ENCODE results near the gene ATP9B. TPM values are rescaled to one million over a fixed set of nuclear protein-coding genes. Genes with fewer than 3 reads are reported as not detected.
A peak's percentile ranks its signal among the peaks of the same experiment; 100 is the strongest.

Gene ATP9B
- total RNA-seq, 6 experiments from 2014 or later = 13.6 to 25.7 (median 14.5) TPM

DNA sequence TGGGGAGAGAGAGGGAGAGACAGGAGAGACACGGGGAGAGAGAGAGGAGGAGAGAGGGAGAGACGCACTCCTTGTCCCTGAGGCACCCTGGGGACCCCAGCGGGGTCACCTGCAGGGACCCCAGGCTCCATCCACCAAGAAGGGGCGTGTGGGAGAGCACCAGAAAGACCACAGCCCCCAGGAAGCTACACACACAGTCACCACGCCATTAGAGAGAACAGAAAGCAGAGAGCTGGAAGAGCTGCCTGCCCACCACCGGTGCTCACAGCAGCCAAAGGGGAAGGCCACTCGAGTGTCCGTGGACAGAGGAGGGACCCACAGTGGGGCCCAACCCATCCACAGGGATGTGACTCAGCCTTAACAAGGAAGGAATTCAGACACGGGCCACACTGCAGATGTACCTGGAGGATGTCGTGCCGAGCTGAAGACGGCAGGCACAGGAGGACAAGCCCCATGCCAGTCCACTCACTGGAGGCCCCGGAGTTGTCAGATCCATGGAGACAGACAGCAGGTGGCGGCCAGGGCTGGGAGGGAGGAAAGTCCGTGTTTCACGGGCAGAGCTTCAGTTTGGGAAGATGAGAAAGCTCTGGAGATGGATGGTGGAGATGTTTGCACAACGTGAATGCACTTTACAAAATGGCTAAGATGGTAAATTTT lies 315.1 kb downstream of the ATP9B start:
- Histone ChIP-seq H3K4me3 (no peak overlapping the region), H3K27ac (no peak overlapping the region), H3K27me3 (peaks cover 5 to 8% of the 10 kb centered on the region in 2 donors), H3K4me1 (no peaks in the 10 kb centered on the region), H3K36me3 (no peaks in the 10 kb centered on the region), H3K9me3 (no peaks in the 10 kb centered on the region)
- DNase-seq = no peak
- intact Hi-C loops (cut with DNase I) = loop anchor here (5.0 kb wide), 2 partner anchors 143 to 258 kb away; no protein-coding TSS in a partner anchor
- no peak for TF ChIP-seq POLR2A (IDR thresholded peaks at IDR 0.05)
- TF ChIP-seq, protein P1, sequence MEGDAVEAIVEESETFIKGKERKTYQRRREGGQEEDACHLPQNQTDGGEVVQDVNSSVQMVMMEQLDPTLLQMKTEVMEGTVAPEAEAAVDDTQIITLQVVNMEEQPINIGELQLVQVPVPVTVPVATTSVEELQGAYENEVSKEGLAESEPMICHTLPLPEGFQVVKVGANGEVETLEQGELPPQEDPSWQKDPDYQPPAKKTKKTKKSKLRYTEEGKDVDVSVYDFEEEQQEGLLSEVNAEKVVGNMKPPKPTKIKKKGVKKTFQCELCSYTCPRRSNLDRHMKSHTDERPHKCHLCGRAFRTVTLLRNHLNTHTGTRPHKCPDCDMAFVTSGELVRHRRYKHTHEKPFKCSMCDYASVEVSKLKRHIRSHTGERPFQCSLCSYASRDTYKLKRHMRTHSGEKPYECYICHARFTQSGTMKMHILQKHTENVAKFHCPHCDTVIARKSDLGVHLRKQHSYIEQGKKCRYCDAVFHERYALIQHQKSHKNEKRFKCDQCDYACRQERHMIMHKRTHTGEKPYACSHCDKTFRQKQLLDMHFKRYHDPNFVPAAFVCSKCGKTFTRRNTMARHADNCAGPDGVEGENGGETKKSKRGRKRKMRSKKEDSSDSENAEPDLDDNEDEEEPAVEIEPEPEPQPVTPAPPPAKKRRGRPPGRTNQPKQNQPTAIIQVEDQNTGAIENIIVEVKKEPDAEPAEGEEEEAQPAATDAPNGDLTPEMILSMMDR (IDR thresholded peaks at IDR 0.05) = no peak
- ATAC-seq = no peak
- 29% methylated on average over 8 of the region's 17 CpGs for WGBS (ENCODE audit: insufficient coverage, low coverage, low lambda C conversion rate, missing lambda C conversion rate)

DNA sequence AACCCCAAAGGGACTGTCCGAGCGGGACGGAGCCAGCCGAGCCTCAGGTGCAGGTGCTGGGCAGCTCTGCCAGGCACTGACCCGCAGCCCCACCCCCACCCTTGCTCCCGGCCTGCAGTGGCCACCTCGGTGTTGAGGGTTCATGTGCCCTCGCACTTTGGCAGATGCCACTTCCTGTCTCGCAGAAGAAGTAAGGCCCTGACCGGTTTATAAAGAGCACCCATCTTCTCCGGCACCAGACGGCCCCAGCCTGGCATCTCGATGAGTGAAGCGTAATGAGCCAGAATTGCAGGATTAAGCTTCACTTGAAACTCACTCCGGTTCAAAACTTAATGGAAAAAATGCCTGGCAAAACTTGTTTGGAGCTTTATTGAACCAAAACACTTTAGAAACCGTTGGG lies 315.6 kb downstream of the ATP9B start:
- H3K27me3 ChIP-seq = peaks cover 5 to 8% of the 10 kb centered on the region in 2 donors
- H3K4me3 ChIP-seq = no peak overlapping the region
- intact Hi-C loops (cut with DNase I) = loop anchor here (5.0 kb wide), 2 partner anchors 142 to 257 kb away; no protein-coding TSS in a partner anchor
- no peaks in the 10 kb centered on the region for H3K4me1 ChIP-seq
- DNase-seq (no peak), ATAC-seq (no peak)
- no peaks in the 10 kb centered on the region for H3K36me3 ChIP-seq
- H3K9me3 ChIP-seq = no peaks in the 10 kb centered on the region
- no peak for TF ChIP-seq POLR2A (IDR thresholded peaks at IDR 0.05)
- TF ChIP-seq, protein P1 (IDR thresholded peaks at IDR 0.05) = no peak
- no peak overlapping the region for H3K27ac ChIP-seq
- WGBS (ENCODE audit: insufficient coverage, low coverage, low lambda C conversion rate, missing lambda C conversion rate) = 95% methylated on average over 3 of the region's 16 CpGs

DNA sequence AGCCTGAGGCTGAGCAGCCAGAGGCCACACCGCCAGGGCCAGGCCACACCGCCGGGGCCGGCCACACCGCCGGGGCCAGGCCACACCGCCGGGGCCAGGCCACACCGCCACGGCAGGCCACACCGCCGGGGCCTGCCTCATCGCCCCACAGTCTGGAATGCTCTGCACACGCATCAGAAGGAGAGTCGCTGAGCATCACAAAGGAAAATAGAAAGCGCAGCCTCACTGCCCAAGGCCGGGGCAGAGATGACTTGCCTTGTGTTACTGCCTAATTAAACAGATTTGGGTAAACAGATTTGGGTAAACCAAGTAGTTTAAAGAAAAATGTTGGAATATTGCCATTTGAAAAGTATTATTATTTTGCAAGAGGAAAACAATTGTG lies 316.1 kb downstream of the ATP9B start:
- intact Hi-C loops (cut with DNase I) = no loop called here
- H3K4me3 ChIP-seq = no peak overlapping the region
- no peak for DNase-seq
- no peaks in the 10 kb centered on the region for H3K9me3 ChIP-seq
- ATAC-seq = no peak
- no peaks in the 10 kb centered on the region for H3K4me1 ChIP-seq
- peaks cover 5 to 8% of the 10 kb centered on the region in 2 donors for H3K27me3 ChIP-seq
- no peaks in the 10 kb centered on the region for H3K36me3 ChIP-seq
- 75% methylated on average over 15 of the region's 17 CpGs for WGBS (ENCODE audit: insufficient coverage, low coverage, low lambda C conversion rate, missing lambda C conversion rate)
- TF ChIP-seq, protein P1 (IDR thresholded peaks at IDR 0.05) = no peak
- TF ChIP-seq POLR2A (IDR thresholded peaks at IDR 0.05) = no peak
- H3K27ac ChIP-seq = no peak overlapping the region

DNA sequence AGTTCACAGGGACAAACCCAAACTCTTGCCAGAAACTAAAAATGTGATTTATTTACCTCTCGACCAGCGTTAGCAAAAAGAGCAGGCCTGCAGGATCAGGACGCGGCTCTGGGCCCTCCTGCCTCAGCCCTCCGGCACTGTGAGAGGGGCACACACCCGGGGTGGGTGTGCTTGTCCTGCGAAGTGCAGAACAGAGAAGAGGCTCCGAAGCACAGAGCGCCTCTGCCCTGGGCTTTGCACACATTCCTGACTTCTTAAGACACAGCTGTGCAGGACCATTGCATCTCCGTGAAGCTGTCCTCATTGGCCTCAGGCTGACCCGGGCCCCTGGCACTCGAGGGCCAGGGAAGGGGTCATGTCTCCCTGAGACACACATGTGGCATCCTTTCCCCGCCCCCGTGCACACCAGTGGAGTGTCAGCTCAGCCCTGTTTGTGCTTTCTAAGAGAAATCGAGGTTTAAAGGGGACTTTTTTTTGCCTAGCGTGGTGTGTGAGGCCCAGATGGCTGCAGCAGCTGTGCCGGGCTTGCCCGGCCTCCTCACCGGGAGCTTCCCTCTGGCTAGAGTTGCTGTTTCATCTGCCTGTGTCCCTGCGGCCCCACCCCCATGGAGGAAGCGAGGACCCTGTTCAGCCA lies 316.6 kb downstream of the ATP9B start:
- H3K27me3 ChIP-seq = peaks cover 5 to 8% of the 10 kb centered on the region in 2 donors
- DNase-seq (no peak), ATAC-seq (no peak)
- no peaks in the 10 kb centered on the region for H3K36me3 ChIP-seq
- H3K9me3 ChIP-seq = no peaks in the 10 kb centered on the region
- TF ChIP-seq POLR2A (IDR thresholded peaks at IDR 0.05) = no peak
- WGBS (ENCODE audit: insufficient coverage, low coverage, low lambda C conversion rate, missing lambda C conversion rate) = 69% methylated on average over 5 of the region's 21 CpGs
- H3K27ac ChIP-seq = no peak overlapping the region
- intact Hi-C loops (cut with DNase I) = no loop called here
- no peak overlapping the region for H3K4me3 ChIP-seq
- H3K4me1 ChIP-seq = no peaks in the 10 kb centered on the region

DNA sequence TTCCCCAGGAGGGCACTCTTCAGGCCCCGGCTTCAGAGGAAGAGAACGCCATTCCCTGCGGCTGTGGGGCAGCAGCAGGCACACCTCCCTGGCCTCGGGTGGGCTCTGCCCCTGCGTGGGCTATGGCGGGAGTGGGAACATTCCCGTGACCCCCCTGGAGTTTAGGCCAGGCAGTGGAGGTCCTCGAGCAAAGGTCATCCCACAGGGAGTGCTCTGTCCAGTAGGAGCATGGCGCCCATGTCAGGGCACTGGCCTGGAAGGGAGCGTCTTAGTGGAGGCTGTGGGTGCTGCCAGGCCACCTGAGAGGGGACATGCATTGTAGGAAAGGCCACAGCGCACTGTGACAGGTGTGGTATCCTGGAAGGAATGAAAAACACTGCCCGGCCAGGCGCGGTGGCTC lies 317.4 kb downstream of the ATP9B start:
- intact Hi-C loops (cut with DNase I) = no loop called here
- peaks cover 5 to 8% of the 10 kb centered on the region in 2 donors for H3K27me3 ChIP-seq
- peak in 1 of 3 donors; percentile 33 for DNase-seq

More for the DNA sequence above, 317.4 kb downstream of the ATP9B start:
- TF ChIP-seq, protein P1 (IDR thresholded peaks at IDR 0.05) = no peak
- no peak for TF ChIP-seq POLR2A (IDR thresholded peaks at IDR 0.05)
- ATAC-seq = no peak
- H3K4me1 ChIP-seq = no peaks in the 10 kb centered on the region
- H3K9me3 ChIP-seq = no peaks in the 10 kb centered on the region
- no peak overlapping the region for H3K27ac ChIP-seq
- 96% methylated on average over 4 of the region's 14 CpGs for WGBS (ENCODE audit: insufficient coverage, low coverage, low lambda C conversion rate, missing lambda C conversion rate)
- H3K36me3 ChIP-seq = no peaks in the 10 kb centered on the region
- H3K4me3 ChIP-seq = no peak overlapping the region

Data from right lobe of liver (tissue), 6 donors.